Left ventricle myocardium inferior (tissue), 1 donor: ENCODE data around the gene CYP2C9. TPM values are rescaled to one million over a fixed set of nuclear protein-coding genes. Genes with fewer than 3 reads are reported as not detected.

Experiments
- DNase-seq: peaks from one replicate; pipeline ENCODE4 v3.0.0-alpha.2; 2020
- H3K27ac ChIP-seq: fragments of 200-600 bp; replicated peaks from 2 replicates; pipeline ENCODE4 v1.8.0; 2021
- H3K27me3 ChIP-seq: fragments of 200-600 bp; 2 replicates; pipeline ENCODE4 v1.8.0; 2021; ENCODE audit warnings: low read depth
- H3K36me3 ChIP-seq: fragments of 200-600 bp; 2 replicates; pipeline ENCODE4 v1.8.0; 2021
- H3K4me1 ChIP-seq: fragments of 200-600 bp; 2 replicates; pipeline ENCODE4 v1.8.0; 2021
- H3K4me3 ChIP-seq: fragments of 200-600 bp; 2 replicates; pipeline ENCODE4 v1.8.0; 2021; ENCODE audit warnings: mild to moderate bottlenecking, moderate library complexity
- H3K9me3 ChIP-seq: fragments of 200-600 bp; replicated peaks from 2 replicates; pipeline ENCODE4 v1.8.0; 2021
- intact Hi-C: fragments of 100-400 bp; cut with micrococcal nuclease; formaldehyde crosslinking; loops from one replicate; pipeline ENCODE4 v1.11.0; 2022
- total RNA-seq: library from RNA; stranded (reverse); fragmentation: NEBNext Ultra II Directional; extraction: Animal tissue kit (Norgen Biotek cat#: 25700); gene quantifications from one replicate; pipeline ENCODE4 v1.2.1, GENCODE V29; 2021
- TF ChIP-seq, protein P1 (sequence below): fragments of 200-600 bp; IDR thresholded peaks from 2 replicates; pipeline ENCODE4 v1.8.0; 2021; ENCODE audit warnings: antibody characterized with exemption, mild to moderate bottlenecking, borderline replicate concordance
- donor health status: DM: no; HTN: yes; CAD: no; lungs with severe emphysema.

The CYP2C9 gene
- total RNA-seq, 1 donor from 2014 or later: not detected

- intact Hi-C loops: no loop called here
- Histone ChIP-seq H3K27me3 (no peaks in the 10 kb centered on the region), H3K27ac (no peak overlapping the region), H3K9me3 (no peaks in the 10 kb centered on the region), H3K4me1 (no peaks in the 10 kb centered on the region), H3K36me3 (no peaks in the 10 kb centered on the region), H3K4me3 (no peak overlapping the region)
- TF ChIP-seq, protein P1, sequence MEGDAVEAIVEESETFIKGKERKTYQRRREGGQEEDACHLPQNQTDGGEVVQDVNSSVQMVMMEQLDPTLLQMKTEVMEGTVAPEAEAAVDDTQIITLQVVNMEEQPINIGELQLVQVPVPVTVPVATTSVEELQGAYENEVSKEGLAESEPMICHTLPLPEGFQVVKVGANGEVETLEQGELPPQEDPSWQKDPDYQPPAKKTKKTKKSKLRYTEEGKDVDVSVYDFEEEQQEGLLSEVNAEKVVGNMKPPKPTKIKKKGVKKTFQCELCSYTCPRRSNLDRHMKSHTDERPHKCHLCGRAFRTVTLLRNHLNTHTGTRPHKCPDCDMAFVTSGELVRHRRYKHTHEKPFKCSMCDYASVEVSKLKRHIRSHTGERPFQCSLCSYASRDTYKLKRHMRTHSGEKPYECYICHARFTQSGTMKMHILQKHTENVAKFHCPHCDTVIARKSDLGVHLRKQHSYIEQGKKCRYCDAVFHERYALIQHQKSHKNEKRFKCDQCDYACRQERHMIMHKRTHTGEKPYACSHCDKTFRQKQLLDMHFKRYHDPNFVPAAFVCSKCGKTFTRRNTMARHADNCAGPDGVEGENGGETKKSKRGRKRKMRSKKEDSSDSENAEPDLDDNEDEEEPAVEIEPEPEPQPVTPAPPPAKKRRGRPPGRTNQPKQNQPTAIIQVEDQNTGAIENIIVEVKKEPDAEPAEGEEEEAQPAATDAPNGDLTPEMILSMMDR: no peak
- DNase-seq: no peak
Observed at GRCh38 chr10:95031656-95032055, 93.2 kb downstream of the CYP2C9 start.

- Histone ChIP-seq H3K9me3 (no peaks in the 10 kb centered on the region), H3K4me1 (no peaks in the 10 kb centered on the region), H3K27me3 (no peaks in the 10 kb centered on the region), H3K36me3 (no peaks in the 10 kb centered on the region), H3K4me3 (no peak overlapping the region), H3K27ac (no peak overlapping the region)
- no peak for DNase-seq
- TF ChIP-seq, protein P1: no peak
- intact Hi-C loops: no loop called here
Observed at GRCh38 chr10:95034401-95034800, 95.9 kb downstream of the CYP2C9 start.

GRCh38 chr10:95035332-95036295 lies 97.2 kb downstream of the CYP2C9 start:
- H3K4me3 ChIP-seq: no peak overlapping the region
- TF ChIP-seq, protein P1: no peak
- DNase-seq: no peak
- H3K9me3 ChIP-seq: no peaks in the 10 kb centered on the region
- no peaks in the 10 kb centered on the region for H3K27me3 ChIP-seq
- H3K36me3 ChIP-seq: no peaks in the 10 kb centered on the region
- no peaks in the 10 kb centered on the region for H3K4me1 ChIP-seq
- H3K27ac ChIP-seq: no peak overlapping the region
- intact Hi-C loops: no loop called here

DNA sequence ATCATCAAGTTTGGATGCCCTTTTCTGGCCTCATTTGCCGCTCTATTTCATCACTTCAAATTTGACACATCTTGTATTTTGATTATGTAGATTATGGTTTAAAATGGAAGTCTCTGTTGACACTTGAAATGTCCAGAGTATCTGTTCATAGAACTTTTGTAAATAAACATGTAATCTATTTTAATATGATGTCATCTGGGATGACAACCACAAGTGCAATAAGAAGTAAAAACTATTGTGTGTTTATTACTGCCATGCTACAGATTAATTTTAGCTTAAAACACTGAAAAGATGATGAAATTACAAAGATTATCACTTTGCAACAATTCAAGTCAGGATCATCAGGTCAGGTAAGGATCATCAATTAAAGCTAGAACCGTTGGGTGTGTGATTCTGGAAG lies 100.8 kb downstream of the CYP2C9 start:
- intact Hi-C loops: no loop called here
- no peaks in the 10 kb centered on the region for H3K9me3 ChIP-seq
- H3K4me3 ChIP-seq: no peak overlapping the region

More for the DNA sequence above, 100.8 kb downstream of the CYP2C9 start:
- Histone ChIP-seq H3K27ac (no peak overlapping the region), H3K4me1 (no peaks in the 10 kb centered on the region), H3K36me3 (no peaks in the 10 kb centered on the region), H3K27me3 (no peaks in the 10 kb centered on the region)
- TF ChIP-seq, protein P1: no peak
- DNase-seq: no peak

Other genes starting within 250 kb of the CYP2C9 start
- gene CYP2C19, start 176.0 kb upstream of the CYP2C9 start, total RNA-seq: not detected
- not detected for gene CYP2C8, start 130.8 kb downstream of the CYP2C9 start, total RNA-seq